GM19328 (cell line): Measurements from ENCODE around the gene BTBD19.
"Not testable (repeated sequence)": the region's sequence is repeated elsewhere in the genome, so short reads cannot be mapped to it uniquely, and the experiment has no call there.

Experiments
- ATAC-seq: cut with Tn5 transposase; IDR thresholded peaks from one replicate; pipeline ENCODE4 v1.9.1; 2021; ENCODE audit warnings: mild to moderate bottlenecking, moderate library complexity; ENCODE audit not compliant: unreplicated experiment

The BTBD19 gene

GRCh38 chr1:44807364-44808062, 810 bp upstream of the BTBD19 start:
- no peak for ATAC-seq

- peak; percentile 51 for ATAC-seq
Observed at GRCh38 chr1:44808938-44809917, 905 bp downstream of the BTBD19 start.

GRCh38 chr1:44810101-44810761, 1.9 kb downstream of the BTBD19 start:
- no peak for ATAC-seq

GRCh38 chr1:44810762-44811105, 2.4 kb downstream of the BTBD19 start:
- not testable (repeated sequence) for ATAC-seq

- no peak for ATAC-seq
Observed at GRCh38 chr1:44811234-44811633, 2.9 kb downstream of the BTBD19 start.

GRCh38 chr1:44812822-44813543, 4.7 kb downstream of the BTBD19 start:
- no peak for ATAC-seq

- ATAC-seq = not testable (repeated sequence)
Observed at GRCh38 chr1:44815926-44816325, 7.6 kb downstream of the BTBD19 start.

GRCh38 chr1:44817307-44817706, 9.0 kb downstream of the BTBD19 start:
- ATAC-seq = no peak

GRCh38 chr1:44817771-44818495, 9.6 kb downstream of the BTBD19 start:
- ATAC-seq = no peak

- no peak for ATAC-seq
Observed at GRCh38 chr1:44819196-44819607, 10.9 kb downstream of the BTBD19 start.

- ATAC-seq = peak; percentile 76
Observed at GRCh38 chr1:44819608-44820327, 11.4 kb downstream of the BTBD19 start.

- ATAC-seq = no peak
Observed at GRCh38 chr1:44820328-44821239, 12.3 kb downstream of the BTBD19 start.

- ATAC-seq = no peak
Observed at GRCh38 chr1:44821240-44821715, 13.0 kb downstream of the BTBD19 start.

GRCh38 chr1:44822131-44822701, 13.9 kb downstream of the BTBD19 start:
- no peak for ATAC-seq

GRCh38 chr1:44822981-44823451, 14.7 kb downstream of the BTBD19 start:
- no peak for ATAC-seq

GRCh38 chr1:44824392-44824791, 16.1 kb downstream of the BTBD19 start:
- ATAC-seq = not testable (repeated sequence)

GRCh38 chr1:44826375-44827196, 18.3 kb downstream of the BTBD19 start:
- ATAC-seq = no peak
